HG03159 (cell line): ENCODE results near the gene SBF2.

Source experiments
- ATAC-seq: cut with Tn5 transposase; IDR thresholded peaks from one replicate; pipeline ENCODE4 v1.9.1; 2021; ENCODE audit warnings: mild to moderate bottlenecking, moderate library complexity; ENCODE audit not compliant: unreplicated experiment

Gene SBF2

GRCh38 chr11:9825895-9826294 lies 468.1 kb downstream of the SBF2 start:
- no peak for ATAC-seq

- ATAC-seq, result no peak
Observed at GRCh38 chr11:9825315-9825714, 468.7 kb downstream of the SBF2 start.

- ATAC-seq, result no peak
Observed at GRCh38 chr11:9823887-9824385, 470.1 kb downstream of the SBF2 start.

- ATAC-seq, result no peak
Observed at GRCh38 chr11:9823439-9823838, 470.6 kb downstream of the SBF2 start.

GRCh38 chr11:9821008-9821752 lies 472.8 kb downstream of the SBF2 start:
- ATAC-seq, result no peak

- no peak for ATAC-seq
Observed at GRCh38 chr11:9820260-9820659, 473.8 kb downstream of the SBF2 start.

- ATAC-seq, result no peak
Observed at GRCh38 chr11:9817191-9817590, 476.8 kb downstream of the SBF2 start.

- no peak for ATAC-seq
Observed at GRCh38 chr11:9815486-9816136, 478.4 kb downstream of the SBF2 start.

- no peak for ATAC-seq
Observed at GRCh38 chr11:9814108-9814507, 479.9 kb downstream of the SBF2 start.

GRCh38 chr11:9808943-9809342 lies 485.1 kb downstream of the SBF2 start:
- ATAC-seq, result no peak

- no peak for ATAC-seq
Observed at GRCh38 chr11:9806946-9807687, 486.9 kb downstream of the SBF2 start.

GRCh38 chr11:9804419-9804902 lies 489.6 kb downstream of the SBF2 start:
- ATAC-seq, result no peak

GRCh38 chr11:9803685-9804418 lies 490.2 kb downstream of the SBF2 start:
- no peak for ATAC-seq

- ATAC-seq, result no peak
Observed at GRCh38 chr11:9802291-9802861, 491.6 kb downstream of the SBF2 start.

GRCh38 chr11:9799886-9800285 lies 494.1 kb downstream of the SBF2 start:
- ATAC-seq, result no peak

GRCh38 chr11:9797300-9797699 lies 496.7 kb downstream of the SBF2 start:
- no peak for ATAC-seq

- ATAC-seq, result no peak
Observed at GRCh38 chr11:9796854-9797253, 497.2 kb downstream of the SBF2 start.

GRCh38 chr11:9796266-9796665 lies 497.8 kb downstream of the SBF2 start:
- no peak for ATAC-seq

GRCh38 chr11:9790703-9791102 lies 503.3 kb downstream of the SBF2 start:
- ATAC-seq, result no peak

- no peak for ATAC-seq
Observed at GRCh38 chr11:9789910-9790309, 504.1 kb downstream of the SBF2 start.
